Dermis blood vessel endothelial cell (primary cell): ENCODE data around the gene KAT8. TPM values are rescaled to one million over a fixed set of nuclear protein-coding genes. Genes with fewer than 3 reads are reported as not detected.

Source experiments
- DNase-seq: peaks from one replicate; pipeline ENCODE4 v3.0.0; 2010
- total RNA-seq: library from RNA; depleted of rRNA; stranded (reverse); fragments of >200 nt; gene quantifications from 2 replicates; pipeline ENCODE4 v1.2.3, GENCODE V29; 2014

KAT8 gene
- total RNA-seq, result 38.3 and 45.6 TPM in 2 replicates

GRCh38 chr16:31117384-31118222 lies at the start of gene KAT8:
TSS of gene KAT8 (plus strand) at chr16:31117664. CDS start at chr16:31117682, 18 bp downstream.
- peak; percentile 99 for DNase-seq

- DNase-seq, result peak; percentile 49
These were observed 45.6 kb upstream of the KAT8 start for GRCh38 chr16:31071861-31072260.

- peak; percentile 56 for DNase-seq
These were observed 44.8 kb upstream of the KAT8 start for GRCh38 chr16:31072540-31073141.

GRCh38 chr16:31073142-31073969 lies 44.1 kb upstream of the KAT8 start:
- peak; percentile 92 for DNase-seq

- peak; percentile 100 for DNase-seq
These were observed 43.3 kb upstream of the KAT8 start, which contains the start of the genes ZNF646 and ZNF668 for GRCh38 chr16:31073970-31074813. TSS of gene ZNF646 (plus strand) at chr16:31074422. CDS start at chr16:31076325, 1,903 bp downstream. TSS of gene ZNF668 (minus strand) at chr16:31074240. CDS start at chr16:31064459, 9,781 bp downstream.

- no peak for DNase-seq
These were observed 42.7 kb upstream of the KAT8 start for GRCh38 chr16:31074814-31075183.

- DNase-seq, result no peak
These were observed 41.1 kb upstream of the KAT8 start for GRCh38 chr16:31076319-31076718.

GRCh38 chr16:31077024-31077423 lies 40.4 kb upstream of the KAT8 start:
- DNase-seq, result no peak

- DNase-seq, result no peak
These were observed 39.7 kb upstream of the KAT8 start for GRCh38 chr16:31077592-31078396.

- no peak for DNase-seq
These were observed 38.7 kb upstream of the KAT8 start for GRCh38 chr16:31078597-31079341.

GRCh38 chr16:31079342-31079944 lies 38.0 kb upstream of the KAT8 start:
- DNase-seq, result no peak

GRCh38 chr16:31080035-31080629 lies 37.3 kb upstream of the KAT8 start:
- DNase-seq, result no peak

- DNase-seq, result no peak
These were observed 36.6 kb upstream of the KAT8 start for GRCh38 chr16:31080756-31081419.

- DNase-seq, result peak; percentile 16
These were observed 35.8 kb upstream of the KAT8 start for GRCh38 chr16:31081428-31082351.

GRCh38 chr16:31082368-31083045 lies 35.0 kb upstream of the KAT8 start:
- DNase-seq, result no peak

- no peak for DNase-seq
These were observed 34.4 kb upstream of the KAT8 start for GRCh38 chr16:31083081-31083480.

- DNase-seq, result no peak
These were observed 33.9 kb upstream of the KAT8 start for GRCh38 chr16:31083556-31083955.
